IPS DF 4.7 (cell line): ENCODE results near the gene OSCAR.

ENCODE experiments used
- DNase-seq: peaks from one replicate; pipeline ENCODE4 v3.0.0-alpha.2; 2013; ENCODE audit warnings: low spot score; ENCODE audit errors: extremely low read depth

Gene OSCAR

GRCh38 chr19:54095136-54095858 lies 5.3 kb downstream of the OSCAR start:
- no peak for DNase-seq

- no peak for DNase-seq
These were observed 6.1 kb downstream of the OSCAR start for GRCh38 chr19:54094426-54095000.

GRCh38 chr19:54084410-54084809 lies 16.2 kb downstream of the OSCAR start:
- no peak for DNase-seq

GRCh38 chr19:54081032-54081431 lies 19.6 kb downstream of the OSCAR start, which contains the start of gene TARM1:
Gene TARM1, minus strand, starts transcription at chr19:54081365. Its CDS starts 25 bp downstream, at chr19:54081340.
- no peak for DNase-seq

- no peak for DNase-seq
These were observed 23.3 kb downstream of the OSCAR start for GRCh38 chr19:54077334-54077733.

- DNase-seq = no peak
These were observed 25.8 kb downstream of the OSCAR start for GRCh38 chr19:54074851-54075250.

- DNase-seq = no peak
These were observed 26.8 kb downstream of the OSCAR start for GRCh38 chr19:54073829-54074228.

- DNase-seq = no peak
These were observed 31.1 kb downstream of the OSCAR start for GRCh38 chr19:54069470-54069869.

- no peak for DNase-seq
These were observed 37.1 kb downstream of the OSCAR start, which contains the start of gene VSTM1 for GRCh38 chr19:54063350-54064116. Gene VSTM1, minus strand, starts transcription at chr19:54063897. Its CDS starts 120 bp downstream, at chr19:54063777.

- no peak for DNase-seq
These were observed 38.0 kb downstream of the OSCAR start for GRCh38 chr19:54062643-54063042.

- DNase-seq = no peak
These were observed 53.0 kb downstream of the OSCAR start for GRCh38 chr19:54047616-54048015.

- DNase-seq = no peak
These were observed 54.8 kb downstream of the OSCAR start for GRCh38 chr19:54045771-54046170.
